ENCODE data around the gene CES2. TPM values are rescaled to one million over a fixed set of nuclear protein-coding genes. Genes with fewer than 3 reads are reported as not detected.
A peak's percentile ranks its signal among the peaks of the same experiment; 100 is the strongest.

Gene CES2
- total and polyA plus RNA-seq, 10 of the 15 experiments (the other 5 are each of a cell fraction or from before 2014, with no cell fraction given), result 1.6 to 33.7 (median 21.0) TPM

GRCh38 chr16:66986559-66986958 is 51.2 kb downstream of the CES2 start (continued):
- TF ChIP-seq, protein P1, sequence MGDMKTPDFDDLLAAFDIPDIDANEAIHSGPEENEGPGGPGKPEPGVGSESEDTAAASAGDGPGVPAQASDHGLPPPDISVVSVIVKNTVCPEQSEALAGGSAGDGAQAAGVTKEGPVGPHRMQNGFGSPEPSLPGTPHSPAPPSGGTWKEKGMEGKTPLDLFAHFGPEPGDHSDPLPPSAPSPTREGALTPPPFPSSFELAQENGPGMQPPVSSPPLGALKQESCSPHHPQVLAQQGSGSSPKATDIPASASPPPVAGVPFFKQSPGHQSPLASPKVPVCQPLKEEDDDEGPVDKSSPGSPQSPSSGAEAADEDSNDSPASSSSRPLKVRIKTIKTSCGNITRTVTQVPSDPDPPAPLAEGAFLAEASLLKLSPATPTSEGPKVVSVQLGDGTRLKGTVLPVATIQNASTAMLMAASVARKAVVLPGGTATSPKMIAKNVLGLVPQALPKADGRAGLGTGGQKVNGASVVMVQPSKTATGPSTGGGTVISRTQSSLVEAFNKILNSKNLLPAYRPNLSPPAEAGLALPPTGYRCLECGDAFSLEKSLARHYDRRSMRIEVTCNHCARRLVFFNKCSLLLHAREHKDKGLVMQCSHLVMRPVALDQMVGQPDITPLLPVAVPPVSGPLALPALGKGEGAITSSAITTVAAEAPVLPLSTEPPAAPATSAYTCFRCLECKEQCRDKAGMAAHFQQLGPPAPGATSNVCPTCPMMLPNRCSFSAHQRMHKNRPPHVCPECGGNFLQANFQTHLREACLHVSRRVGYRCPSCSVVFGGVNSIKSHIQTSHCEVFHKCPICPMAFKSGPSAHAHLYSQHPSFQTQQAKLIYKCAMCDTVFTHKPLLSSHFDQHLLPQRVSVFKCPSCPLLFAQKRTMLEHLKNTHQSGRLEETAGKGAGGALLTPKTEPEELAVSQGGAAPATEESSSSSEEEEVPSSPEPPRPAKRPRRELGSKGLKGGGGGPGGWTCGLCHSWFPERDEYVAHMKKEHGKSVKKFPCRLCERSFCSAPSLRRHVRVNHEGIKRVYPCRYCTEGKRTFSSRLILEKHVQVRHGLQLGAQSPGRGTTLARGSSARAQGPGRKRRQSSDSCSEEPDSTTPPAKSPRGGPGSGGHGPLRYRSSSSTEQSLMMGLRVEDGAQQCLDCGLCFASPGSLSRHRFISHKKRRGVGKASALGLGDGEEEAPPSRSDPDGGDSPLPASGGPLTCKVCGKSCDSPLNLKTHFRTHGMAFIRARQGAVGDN (IDR thresholded peaks at IDR 0.05), result no peak
- TF ChIP-seq GATAD2B (conservative IDR thresholded peaks at IDR 0.05; ENCODE audit: low read depth), result no peak
- no peak for TF ChIP-seq POLR2AphosphoS2 (IDR thresholded peaks at IDR 0.05; ENCODE audit: low read depth, low read length)
- no peak for TF ChIP-seq KLF5 (IDR thresholded peaks at IDR 0.05; ENCODE audit: partially characterized antibody)
- no peak for TF ChIP-seq FOXM1 (IDR thresholded peaks at IDR 0.05; ENCODE audit: low read depth, low read length)
- TF ChIP-seq CHD1 (IDR thresholded peaks at IDR 0.05; ENCODE audit: low read depth, low read length), result no peak
- TF ChIP-seq CBX3 (IDR thresholded peaks at IDR 0.05; ENCODE audit: borderline replicate concordance, low read depth), result no peak
- no peak for TF ChIP-seq EGR1 (IDR thresholded peaks at IDR 0.05; ENCODE audit: borderline replicate concordance in 1 of 2, low read depth in 2 of 2, low read length in 2 of 2)

DNA sequence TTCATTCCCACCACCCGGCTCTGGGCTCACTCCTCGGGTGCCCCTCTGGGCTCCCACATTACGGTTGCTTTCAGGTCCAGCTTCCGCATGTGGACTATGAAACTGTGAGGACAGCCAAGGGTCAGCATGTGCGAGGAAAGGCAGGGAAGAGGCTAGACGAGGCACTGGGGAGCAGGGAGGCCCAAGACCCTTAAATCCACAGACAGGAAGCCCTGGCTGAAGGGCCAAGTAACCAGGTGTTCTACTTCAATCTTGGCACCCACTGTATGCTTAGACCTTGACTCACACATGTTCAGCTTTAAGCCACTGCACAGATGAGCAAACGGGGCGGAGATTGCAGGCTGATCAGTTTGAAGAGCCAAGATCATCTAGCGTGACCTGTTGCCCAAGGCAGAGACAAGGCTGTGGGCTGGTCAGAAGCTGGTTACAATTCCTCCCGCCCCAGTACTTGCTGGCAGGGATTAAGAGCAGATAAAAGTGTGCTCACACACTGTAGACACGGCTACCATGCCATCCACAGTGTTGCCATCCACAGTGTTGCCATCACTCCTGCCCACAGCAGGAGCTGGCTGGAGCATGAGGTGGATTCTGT is 53.0 kb downstream of the CES2 start, which contains the start of gene CES4A:
TSS of gene CES4A (plus strand) at position 393 of the 592 bp plus-strand sequence. CDS start at position 577, 184 bp downstream.
- ChIA-PET POLR2A (interaction anchor here (0.5 kb wide), 1 partner anchor 535 kb away, joined by 3 read pairs; no protein-coding TSS in a partner anchor), RAD21 (ENCODE audit: unreplicated experiment) (no interaction called here), SMC1A (ENCODE audit: uncharacterized antibody, unreplicated experiment) (interaction anchor here (1.1 kb wide), 1 partner anchor 49 kb away, joined by 4 read pairs; no protein-coding TSS in a partner anchor), CTCF (interaction anchor here (1.3 kb wide), 1 partner anchor 10 kb away, joined by 4 read pairs; no protein-coding TSS in a partner anchor)
- DNase-seq (ENCODE audit: low read depth, low spot score), result no peak
- no TSS peak for BruUV-seq (replicated peaks)
- in situ Hi-C loops (cut with MboI), result loop anchor here (25.0 kb wide), 1 partner anchor 424 kb away; the partner anchor contains the start of gene ZDHHC1
- ATAC-seq, result peak; percentile 54
- FAIRE-seq, result no peak
- intact Hi-C loops (cut with micrococcal nuclease; ENCODE audit: unreplicated experiment), result no loop called here
- 38% methylated on average over 11 of the region's 11 CpGs for WGBS (ENCODE audit: insufficient coverage, insufficient replicate concordance, low lambda C conversion rate, missing lambda C conversion rate)
- no peak for TF ChIP-seq ZNF622 (IDR thresholded peaks at IDR 0.05)
- peak; percentile 63; the same call in 1 of the 2 replicates for TF ChIP-seq PAX5 (IDR thresholded peaks at IDR 0.05; ENCODE audit: borderline replicate concordance, low read depth, low read length)
- no peak within 1 kb of the TSS for H2AFZ ChIP-seq (ENCODE audit: control insufficient read depth, low read depth, low read length)
- no peak within 1 kb of the TSS for H3K4me2 ChIP-seq (ENCODE audit: control insufficient read depth, insufficient read depth)
- H3K36me3 ChIP-seq (ENCODE audit: control insufficient read depth in 2 of 2, insufficient read depth in 2 of 2, low read length in 1 of 2), result no peaks in the 10 kb centered on the region
- H3K4me1 ChIP-seq (ENCODE audit: control insufficient read depth, insufficient read depth, low read length), result no peaks in the 10 kb centered on the region
- H3K4me3 ChIP-seq, result no peak within 1 kb of the TSS
- no peak within 1 kb of the TSS for H3K9ac ChIP-seq (ENCODE audit: control insufficient read depth, insufficient read depth, low read length)
- no peaks in the 10 kb centered on the region for H4K20me1 ChIP-seq (ENCODE audit: control insufficient read depth, insufficient read depth)
- no peaks in the 10 kb centered on the region for H3K79me2 ChIP-seq (ENCODE audit: control insufficient read depth, insufficient read depth, low read length)
- no peaks in the 10 kb centered on the region; a peak in 1 of 4 replicates for H3K27me3 ChIP-seq (replicated peaks in 1 of 2; ENCODE audit: control insufficient read depth in 2 of 2, insufficient read depth in 2 of 2, low read length in 1 of 2)
- H3K27ac ChIP-seq (ENCODE audit: control insufficient read depth, insufficient read depth), result no peak within 1 kb of the TSS
- no peaks in the 10 kb centered on the region for H3K9me3 ChIP-seq (replicated peaks; ENCODE audit: control insufficient read depth, insufficient read depth, low read length)
